AG09309 (cell line): ENCODE measurements around the gene TYW1.
"Not testable (repeated sequence)": the region's sequence is repeated elsewhere in the genome, so short reads cannot be mapped to it uniquely, and the experiment has no call there.

Source experiments
- DNase-seq: peaks from one replicate; pipeline ENCODE4 v3.0.0-alpha.2; 2010; ENCODE audit warnings: low read depth
- H3K4me3 ChIP-seq: 2 replicates; pipeline ENCODE4 v1.5.1; 2011; ENCODE audit warnings: mild to moderate bottlenecking, low read depth, low read length, moderate library complexity; ENCODE audit not compliant: control insufficient read depth
- TF ChIP-seq, protein P1 (sequence below): IDR thresholded peaks from 2 replicates; pipeline ENCODE4 v1.5.1; 2011; ENCODE audit warnings: mild to moderate bottlenecking, low read depth, low read length, inconsistent platforms; ENCODE audit not compliant: insufficient read depth, control insufficient read depth; ENCODE audit errors: missing control alignments

TYW1 gene

DNA sequence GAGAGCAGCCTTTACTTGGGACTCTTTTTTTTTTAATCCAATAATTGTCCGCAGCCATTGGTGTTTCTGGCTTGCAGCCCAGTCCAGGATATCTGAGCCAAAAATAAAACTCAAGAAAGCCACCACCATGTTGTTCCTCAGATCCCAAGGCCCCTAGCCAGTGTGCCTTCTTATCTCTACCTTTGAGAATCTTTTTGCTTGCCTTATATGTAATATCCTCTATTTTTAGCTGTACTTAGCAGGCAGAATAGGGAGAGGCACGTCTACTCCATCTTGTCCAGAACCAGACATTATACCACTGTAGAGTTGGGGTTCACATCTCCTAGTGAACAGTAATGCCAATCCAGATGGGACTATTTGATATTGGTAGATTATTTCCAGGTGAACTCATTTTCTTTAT lies 209.1 kb downstream of the TYW1 start:
- not testable (repeated sequence) for H3K4me3 ChIP-seq, DNase-seq

DNA sequence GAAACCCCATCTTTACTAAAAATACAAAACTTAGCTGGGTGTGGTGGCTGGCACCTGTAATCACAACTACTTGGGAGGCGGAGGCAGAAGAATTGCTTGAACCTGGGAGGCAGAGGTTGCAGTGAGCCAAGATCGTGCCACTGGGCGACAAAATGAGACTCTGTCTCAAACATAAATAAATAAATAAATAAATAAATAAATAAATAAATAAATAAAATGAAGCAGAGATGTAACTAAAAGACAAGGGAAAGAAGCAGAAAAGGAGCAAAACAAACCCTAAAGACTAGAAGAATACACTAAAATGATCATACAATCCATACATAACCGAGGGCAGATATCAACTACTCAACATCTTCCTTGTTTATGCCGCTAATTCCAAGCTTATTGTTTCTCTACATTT lies 209.8 kb downstream of the TYW1 start:
- TF ChIP-seq, protein P1, sequence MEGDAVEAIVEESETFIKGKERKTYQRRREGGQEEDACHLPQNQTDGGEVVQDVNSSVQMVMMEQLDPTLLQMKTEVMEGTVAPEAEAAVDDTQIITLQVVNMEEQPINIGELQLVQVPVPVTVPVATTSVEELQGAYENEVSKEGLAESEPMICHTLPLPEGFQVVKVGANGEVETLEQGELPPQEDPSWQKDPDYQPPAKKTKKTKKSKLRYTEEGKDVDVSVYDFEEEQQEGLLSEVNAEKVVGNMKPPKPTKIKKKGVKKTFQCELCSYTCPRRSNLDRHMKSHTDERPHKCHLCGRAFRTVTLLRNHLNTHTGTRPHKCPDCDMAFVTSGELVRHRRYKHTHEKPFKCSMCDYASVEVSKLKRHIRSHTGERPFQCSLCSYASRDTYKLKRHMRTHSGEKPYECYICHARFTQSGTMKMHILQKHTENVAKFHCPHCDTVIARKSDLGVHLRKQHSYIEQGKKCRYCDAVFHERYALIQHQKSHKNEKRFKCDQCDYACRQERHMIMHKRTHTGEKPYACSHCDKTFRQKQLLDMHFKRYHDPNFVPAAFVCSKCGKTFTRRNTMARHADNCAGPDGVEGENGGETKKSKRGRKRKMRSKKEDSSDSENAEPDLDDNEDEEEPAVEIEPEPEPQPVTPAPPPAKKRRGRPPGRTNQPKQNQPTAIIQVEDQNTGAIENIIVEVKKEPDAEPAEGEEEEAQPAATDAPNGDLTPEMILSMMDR = no peak
- DNase-seq = no peak
- no peak overlapping the region for H3K4me3 ChIP-seq

DNA sequence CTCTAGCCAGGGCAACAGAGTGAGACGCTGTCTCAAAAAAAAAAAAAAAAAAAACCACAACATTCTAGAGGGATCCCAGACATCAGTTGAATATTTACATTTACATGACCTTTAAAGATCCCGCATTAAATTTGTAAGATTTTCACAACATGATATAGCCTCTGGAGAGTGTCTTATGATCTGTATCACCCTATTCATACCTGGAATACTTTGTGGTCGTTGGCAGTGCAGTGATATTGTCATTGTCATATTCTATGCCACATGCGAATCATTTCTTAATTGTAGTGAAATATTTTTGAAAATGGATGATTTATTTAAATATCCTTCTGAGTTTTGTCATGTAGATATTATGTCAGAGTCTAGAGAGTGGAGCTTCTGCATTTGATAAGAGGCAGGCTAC lies 212.0 kb downstream of the TYW1 start:
- DNase-seq, H3K4me3 ChIP-seq: not testable (repeated sequence)

DNA sequence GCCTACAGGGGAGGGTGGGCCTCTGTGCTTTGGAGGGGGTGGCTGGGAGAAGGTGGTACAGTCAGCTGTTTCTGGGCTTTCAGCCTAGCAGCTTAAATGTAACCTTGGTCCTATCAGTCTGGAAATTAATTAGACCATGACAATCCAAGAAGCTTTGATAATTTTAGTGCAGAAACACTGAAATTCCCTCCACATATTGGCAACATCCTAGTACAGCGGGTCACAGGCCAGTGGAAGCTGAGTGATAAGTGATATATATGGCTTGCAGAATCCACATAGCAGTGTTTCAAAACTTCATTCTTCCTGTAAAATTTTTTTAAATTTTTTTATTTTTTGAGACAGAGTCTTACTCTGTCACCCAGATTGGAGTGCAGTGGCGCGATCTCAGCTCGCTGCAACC lies 212.6 kb downstream of the TYW1 start:
- no peak overlapping the region for H3K4me3 ChIP-seq
- TF ChIP-seq, protein P1 = no peak

DNA sequence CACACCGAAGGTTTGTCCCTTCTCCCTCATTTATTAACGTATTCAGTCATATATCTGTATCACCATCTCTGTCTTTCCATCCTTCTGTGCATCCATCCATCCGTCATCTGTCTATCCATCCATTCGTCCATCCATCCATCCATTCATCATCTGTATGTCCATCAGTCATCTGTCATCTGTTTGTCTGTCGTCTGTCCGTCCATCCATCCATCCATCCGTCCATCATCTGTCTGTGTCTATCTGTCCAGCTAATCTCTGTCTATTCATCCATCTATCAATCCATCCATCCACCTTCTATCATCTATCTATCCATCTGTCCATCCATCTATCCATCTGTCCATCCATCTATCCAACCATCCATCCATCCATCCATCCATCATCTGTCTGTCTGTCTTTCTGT lies 213.9 kb downstream of the TYW1 start:
- DNase-seq = no peak

More for the DNA sequence above, 212.6 kb downstream of the TYW1 start:
- no peak for DNase-seq

DNA sequence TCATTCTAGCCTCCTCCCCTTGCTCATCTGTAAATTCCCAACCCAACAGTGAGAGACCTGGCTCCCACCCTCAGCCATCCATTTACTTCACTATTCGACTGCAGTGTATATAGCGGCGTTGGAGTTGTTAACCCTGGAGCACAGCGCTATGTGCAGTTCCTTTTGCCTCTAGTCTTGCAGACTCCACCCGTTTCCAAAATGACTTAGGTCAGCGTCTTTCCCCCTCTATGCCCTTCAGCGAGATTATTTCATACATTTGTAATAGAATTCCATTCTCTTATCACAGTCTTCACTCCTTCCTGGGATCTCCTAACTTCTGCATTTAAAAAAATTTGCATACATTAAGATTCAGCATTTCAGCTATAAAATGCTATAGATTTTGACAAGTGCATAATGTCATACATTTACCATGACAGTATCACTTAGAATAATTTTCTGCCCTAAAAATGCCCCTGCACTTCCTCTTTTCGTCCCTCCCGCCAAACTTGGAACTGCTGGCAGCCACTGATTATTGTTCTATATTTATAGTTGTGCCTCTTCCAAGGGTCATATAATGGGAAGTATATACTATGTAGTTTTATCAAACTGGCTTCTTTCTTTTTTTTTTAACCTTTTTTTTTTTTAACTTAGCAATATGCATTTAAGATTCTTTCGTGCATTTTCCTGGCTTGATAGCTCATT lies 215.2 kb downstream of the TYW1 start:
- not testable (repeated sequence) for DNase-seq, H3K4me3 ChIP-seq

More for the DNA sequence above, 213.9 kb downstream of the TYW1 start:
- H3K4me3 ChIP-seq = no peak overlapping the region
- TF ChIP-seq, protein P1 = no peak

DNA sequence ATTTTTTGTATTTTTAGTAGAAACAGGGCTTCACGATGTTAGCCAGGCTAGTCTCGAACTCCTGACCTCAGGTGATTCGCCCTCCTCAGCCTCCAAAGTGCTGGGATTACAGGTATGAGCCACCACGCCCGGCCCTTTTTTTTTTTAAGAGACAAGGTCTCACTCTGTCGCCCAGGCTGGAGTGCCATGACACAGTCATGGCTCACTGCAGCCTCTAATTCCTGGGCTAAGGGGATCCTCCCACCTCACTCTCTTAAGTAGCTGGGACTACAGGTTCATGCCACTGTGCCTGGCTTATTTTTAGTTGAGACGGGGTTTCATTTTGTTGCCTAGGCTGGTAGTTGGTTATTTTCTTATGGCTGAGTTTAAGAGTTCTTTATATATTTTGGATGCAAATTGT lies 216.4 kb downstream of the TYW1 start:
- H3K4me3 ChIP-seq, DNase-seq: not testable (repeated sequence)

DNA sequence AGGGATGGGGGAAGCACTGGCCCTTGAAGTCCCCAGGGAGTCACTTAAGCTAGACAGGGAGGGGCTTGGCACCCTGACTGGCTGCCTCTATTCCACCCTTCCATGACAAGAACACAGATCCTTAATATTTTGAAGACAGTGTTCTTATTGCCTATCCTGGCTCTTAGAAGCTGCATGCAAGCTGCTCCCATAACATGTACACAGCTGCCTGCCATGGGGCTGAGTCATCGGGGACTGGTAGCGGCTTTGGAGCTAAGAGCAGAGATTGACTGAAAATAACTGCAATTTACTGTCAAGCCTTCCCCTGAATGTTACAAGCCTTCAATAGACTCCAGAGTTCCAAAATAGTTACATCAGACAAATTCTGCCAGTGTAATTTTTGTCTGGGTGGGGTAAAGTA lies 226.9 kb downstream of the TYW1 start:
- not testable (repeated sequence) for H3K4me3 ChIP-seq, DNase-seq

DNA sequence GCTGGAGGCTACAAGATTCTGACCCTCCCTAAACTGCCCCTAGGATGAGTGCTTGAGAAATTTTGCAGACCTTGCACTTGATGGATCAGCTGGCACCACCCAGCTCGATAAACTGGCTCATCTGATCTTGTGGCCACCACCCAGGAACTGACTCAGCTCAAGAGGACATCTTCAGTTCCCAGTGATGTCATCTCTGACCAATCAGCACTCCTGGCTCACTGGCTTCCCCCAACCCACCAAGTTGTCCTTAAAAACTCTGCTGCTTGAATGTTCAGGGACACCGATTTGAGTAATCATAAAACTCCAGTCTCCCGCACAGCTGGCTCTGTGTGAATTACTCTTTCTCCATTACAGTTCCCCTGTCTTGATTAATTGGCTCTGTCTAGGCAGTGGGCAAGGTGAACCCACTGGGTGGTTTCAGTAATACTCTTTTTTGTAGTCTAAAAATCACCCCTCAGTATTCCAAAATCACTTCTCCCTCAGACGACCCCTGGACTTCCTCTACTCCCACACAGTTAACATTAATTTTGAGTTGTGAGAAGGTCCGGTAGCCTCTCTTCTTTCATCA lies 229.8 kb downstream of the TYW1 start:
- not testable (repeated sequence) for H3K4me3 ChIP-seq, DNase-seq

DNA sequence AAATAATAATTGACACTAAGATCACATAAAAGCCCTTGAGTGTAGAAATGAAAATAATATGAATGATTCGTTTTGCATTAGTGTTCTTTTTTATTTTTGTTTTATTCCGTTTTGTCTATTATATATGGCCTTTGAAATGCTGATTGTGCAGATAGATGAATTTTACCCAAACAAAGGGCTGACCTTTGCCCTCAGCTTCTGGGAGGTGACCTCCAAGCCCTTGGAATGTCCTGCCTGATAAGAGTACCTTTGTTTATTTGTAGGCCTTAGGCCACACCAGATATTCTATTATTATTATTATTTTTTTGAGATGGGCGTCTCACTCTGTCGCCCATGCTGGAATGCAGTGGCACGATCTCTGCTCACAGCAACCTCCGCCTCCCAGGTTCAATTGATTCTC lies 230.3 kb downstream of the TYW1 start:
- not testable (repeated sequence) for DNase-seq, H3K4me3 ChIP-seq

DNA sequence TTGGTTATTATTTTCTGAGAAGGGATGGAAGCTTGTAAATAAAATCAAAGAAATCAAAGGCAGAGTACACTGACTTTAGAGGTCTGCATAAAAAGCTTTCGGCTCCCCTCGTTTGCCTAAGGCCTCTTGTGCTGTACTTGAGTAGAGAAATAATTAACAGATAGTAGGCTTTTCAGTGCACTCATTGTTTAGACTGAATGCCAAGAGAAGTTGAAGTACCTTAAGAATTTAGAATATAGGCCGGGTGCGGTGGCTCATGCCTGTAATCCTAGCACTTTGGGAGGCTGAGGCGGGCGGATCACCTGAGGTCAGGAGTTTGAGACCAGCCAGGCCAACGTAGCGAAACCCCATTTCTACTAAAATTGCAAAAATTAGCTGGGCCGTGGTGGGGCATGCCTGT lies 232.4 kb downstream of the TYW1 start:
- H3K4me3 ChIP-seq, DNase-seq: not testable (repeated sequence)

DNA sequence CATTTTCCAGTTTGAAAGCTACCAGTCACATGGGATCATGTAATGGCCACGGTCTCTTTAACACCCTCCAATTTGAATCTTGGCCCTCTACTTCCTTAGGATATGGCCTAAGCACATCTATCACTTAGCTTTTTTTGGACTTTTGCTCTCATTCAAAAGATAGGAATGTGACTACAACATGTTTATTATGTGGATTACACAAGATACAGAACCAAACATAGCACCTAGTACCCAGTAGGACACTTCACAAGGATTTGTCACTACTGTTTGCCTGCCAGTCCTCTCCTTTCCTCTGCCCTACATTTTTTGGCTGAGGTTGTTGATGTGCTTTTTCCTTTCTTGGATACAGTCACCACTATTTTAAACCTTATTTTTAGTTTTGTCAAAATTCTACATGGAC lies 233.4 kb downstream of the TYW1 start:
- H3K4me3 ChIP-seq, DNase-seq: not testable (repeated sequence)

DNA sequence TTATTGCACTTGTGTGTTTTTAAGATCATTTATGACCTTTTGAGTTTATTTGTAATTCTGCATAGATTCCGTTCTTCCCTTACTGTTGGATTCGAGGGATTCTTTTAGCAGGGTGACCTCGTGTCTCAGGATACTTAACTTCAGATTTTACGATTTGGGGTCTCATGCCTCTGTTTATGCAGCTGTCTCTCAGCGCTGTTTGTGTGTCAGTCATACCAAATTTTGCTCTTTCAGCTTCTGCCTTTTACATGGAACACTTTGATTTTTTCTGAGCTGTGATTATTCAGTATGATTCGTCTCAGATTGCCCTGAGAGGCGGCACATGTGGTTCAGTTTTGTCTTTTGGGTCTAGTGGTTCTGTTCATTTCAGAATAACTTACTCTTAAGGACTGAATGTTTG lies 236.9 kb downstream of the TYW1 start:
- DNase-seq, H3K4me3 ChIP-seq: not testable (repeated sequence)

DNA sequence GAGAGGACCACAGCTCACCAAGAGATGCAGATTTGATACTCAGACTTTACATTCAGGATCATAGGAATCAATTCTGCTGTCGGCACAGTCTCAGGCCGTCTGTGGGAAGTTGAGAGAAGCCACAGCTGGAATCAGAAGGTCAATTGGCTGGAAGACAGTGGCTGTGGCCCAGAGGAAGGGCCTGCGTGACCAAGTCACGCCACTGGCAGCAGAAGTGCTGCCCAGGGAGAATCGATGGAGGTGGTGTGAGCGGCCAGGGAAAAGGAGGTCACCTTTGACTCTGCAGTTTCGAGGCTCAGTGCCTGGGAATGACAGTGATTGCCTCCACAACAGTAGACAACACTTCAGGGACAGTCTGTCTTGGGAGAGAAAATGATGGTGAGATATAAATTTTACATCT lies 239.6 kb downstream of the TYW1 start:
- DNase-seq, H3K4me3 ChIP-seq: not testable (repeated sequence)

DNA sequence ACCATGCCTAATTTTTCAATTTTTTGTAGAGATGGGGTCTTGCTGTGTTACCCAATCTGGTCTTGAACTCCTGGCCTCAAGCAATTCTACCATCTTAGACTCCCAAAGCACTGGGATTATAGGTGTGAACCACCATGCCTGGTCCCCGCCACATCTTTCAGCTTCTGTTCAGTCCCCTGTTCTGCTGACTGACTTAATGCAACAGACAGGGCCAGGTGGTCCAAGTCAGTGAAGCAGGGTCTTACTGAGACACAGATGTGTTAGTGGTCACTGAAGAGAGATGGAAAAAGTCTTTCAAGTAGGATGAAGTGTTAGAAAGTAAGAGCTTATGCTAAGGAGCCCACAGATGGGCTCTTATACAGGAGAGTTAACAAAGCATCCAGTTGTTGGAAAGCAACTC lies 246.2 kb downstream of the TYW1 start:
- not testable (repeated sequence) for H3K4me3 ChIP-seq, DNase-seq

DNA sequence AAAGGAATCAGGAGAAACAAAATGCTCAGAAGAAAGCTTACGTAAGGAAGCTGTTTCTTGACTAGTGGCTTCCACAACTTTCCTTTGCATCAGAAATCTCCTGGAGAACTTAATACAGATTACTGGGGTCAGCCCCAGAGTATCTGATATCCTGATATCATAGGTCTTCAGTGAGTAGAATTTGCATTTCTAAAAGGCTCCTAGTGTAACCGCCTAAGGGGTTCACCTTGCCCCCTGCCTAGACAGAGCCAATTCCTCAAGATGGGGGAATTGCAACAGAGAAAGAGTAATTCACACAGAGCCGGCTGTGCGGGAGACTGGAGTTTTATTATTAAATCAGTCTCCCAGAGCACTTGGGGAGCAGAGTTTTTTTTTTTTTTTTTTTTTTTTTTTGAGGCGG lies 251.7 kb downstream of the TYW1 start:
- not testable (repeated sequence) for H3K4me3 ChIP-seq, DNase-seq
